Loucy (cell line): Measurements from ENCODE around the gene CDKN2C.

Experiments
- CTCF ChIP-seq: fragments of 200-600 bp; sonication (generic); conservative IDR thresholded peaks from 2 replicates; pipeline ENCODE4 v1.5.1; 2014; ENCODE audit warnings: mild to moderate bottlenecking, antibody characterized with exemption, low read length
- EZH2phosphoT487 ChIP-seq: fragments of 200-600 bp; IDR thresholded peaks from 2 replicates; pipeline ENCODE4 v1.6.1; 2018; ENCODE audit warnings: antibody characterized with exemption, mild to moderate bottlenecking, moderate library complexity, borderline replicate concordance

GRCh38 chr1:50959303-50959912 is 10.6 kb upstream of the CDKN2C start:
- TF ChIP-seq CTCF (no peak), EZH2phosphoT487 (no peak)
